GM21619 (cell line): Measurements from ENCODE around the gene MPP2.
"Not testable (repeated sequence)": the region's sequence is repeated elsewhere in the genome, so short reads cannot be mapped to it uniquely, and the experiment has no call there.

Source experiments
- ATAC-seq: cut with Tn5 transposase; IDR thresholded peaks from one replicate; pipeline ENCODE4 v1.9.1; 2021; ENCODE audit not compliant: unreplicated experiment

MPP2 gene

GRCh38 chr17:43852571-43852970 lies 54.8 kb downstream of the MPP2 start:
- ATAC-seq, result no peak

GRCh38 chr17:43849116-43849515 lies 58.2 kb downstream of the MPP2 start:
- no peak for ATAC-seq

- no peak for ATAC-seq
Observed at GRCh38 chr17:43848601-43849000, 58.7 kb downstream of the MPP2 start.

- no peak for ATAC-seq
Observed at GRCh38 chr17:43846963-43847371, 60.4 kb downstream of the MPP2 start, which contains the start of gene CD300LG. Gene CD300LG, plus strand, starts transcription at chr17:43847176. Its CDS starts 41 bp downstream, at chr17:43847217.

GRCh38 chr17:43846221-43846712 lies 61.1 kb downstream of the MPP2 start:
- no peak for ATAC-seq

- no peak for ATAC-seq
Observed at GRCh38 chr17:43845766-43846165, 61.6 kb downstream of the MPP2 start.

GRCh38 chr17:43844241-43844640 lies 63.1 kb downstream of the MPP2 start:
- no peak for ATAC-seq

GRCh38 chr17:43842975-43843325 lies 64.4 kb downstream of the MPP2 start:
- no peak for ATAC-seq

GRCh38 chr17:43842091-43842974 lies 65.0 kb downstream of the MPP2 start:
- ATAC-seq, result not testable (repeated sequence)

GRCh38 chr17:43841282-43841681 lies 66.1 kb downstream of the MPP2 start:
- ATAC-seq, result no peak

- no peak for ATAC-seq
Observed at GRCh38 chr17:43840814-43841213, 66.5 kb downstream of the MPP2 start.

GRCh38 chr17:43839670-43840108 lies 67.6 kb downstream of the MPP2 start:
- ATAC-seq, result no peak

- ATAC-seq, result no peak
Observed at GRCh38 chr17:43834106-43834505, 73.2 kb downstream of the MPP2 start.

GRCh38 chr17:43832976-43833829 lies 74.1 kb downstream of the MPP2 start, which contains the start of gene MPP3:
Gene MPP3, minus strand, starts transcription at chr17:43833146. Its CDS starts 1,240 bp downstream, at chr17:43831906.
- ATAC-seq, result no peak

- no peak for ATAC-seq
Observed at GRCh38 chr17:43832168-43832975, 75.0 kb downstream of the MPP2 start.

- ATAC-seq, result no peak
Observed at GRCh38 chr17:43831633-43832032, 75.7 kb downstream of the MPP2 start.

- ATAC-seq, result no peak
Observed at GRCh38 chr17:43830510-43831140, 76.7 kb downstream of the MPP2 start.

GRCh38 chr17:43829738-43830137 lies 77.6 kb downstream of the MPP2 start:
- no peak for ATAC-seq

- ATAC-seq, result no peak
Observed at GRCh38 chr17:43827596-43827995, 79.7 kb downstream of the MPP2 start.

GRCh38 chr17:43826206-43826605 lies 81.1 kb downstream of the MPP2 start:
- ATAC-seq, result no peak
